HFF-Myc (cell line): ENCODE data around the gene RAVER2.
"Not testable (repeated sequence)": the region's sequence is repeated elsewhere in the genome, so short reads cannot be mapped to it uniquely, and the experiment has no call there.

Source experiments
- DNase-seq: peaks from one replicate; pipeline ENCODE4 v3.0.0-alpha.2; 2011; ENCODE audit warnings: low read depth; ENCODE audit errors: extremely low read depth
- H3K4me3 ChIP-seq: replicated peaks from 2 replicates; pipeline ENCODE4 v1.5.1; 2011; ENCODE audit warnings: low read depth, mild to moderate bottlenecking, control low read depth, low read length
- TF ChIP-seq, protein P1 (sequence below): IDR thresholded peaks from 2 replicates; pipeline ENCODE4 v1.5.1; 2012; ENCODE audit warnings: mild to moderate bottlenecking, low read depth, low read length, control low read depth; ENCODE audit errors: missing control alignments

The RAVER2 gene

GRCh38 chr1:64733581-64734286 is 11.1 kb upstream of the RAVER2 start:
- DNase-seq, result no peak
- TF ChIP-seq, protein P1, sequence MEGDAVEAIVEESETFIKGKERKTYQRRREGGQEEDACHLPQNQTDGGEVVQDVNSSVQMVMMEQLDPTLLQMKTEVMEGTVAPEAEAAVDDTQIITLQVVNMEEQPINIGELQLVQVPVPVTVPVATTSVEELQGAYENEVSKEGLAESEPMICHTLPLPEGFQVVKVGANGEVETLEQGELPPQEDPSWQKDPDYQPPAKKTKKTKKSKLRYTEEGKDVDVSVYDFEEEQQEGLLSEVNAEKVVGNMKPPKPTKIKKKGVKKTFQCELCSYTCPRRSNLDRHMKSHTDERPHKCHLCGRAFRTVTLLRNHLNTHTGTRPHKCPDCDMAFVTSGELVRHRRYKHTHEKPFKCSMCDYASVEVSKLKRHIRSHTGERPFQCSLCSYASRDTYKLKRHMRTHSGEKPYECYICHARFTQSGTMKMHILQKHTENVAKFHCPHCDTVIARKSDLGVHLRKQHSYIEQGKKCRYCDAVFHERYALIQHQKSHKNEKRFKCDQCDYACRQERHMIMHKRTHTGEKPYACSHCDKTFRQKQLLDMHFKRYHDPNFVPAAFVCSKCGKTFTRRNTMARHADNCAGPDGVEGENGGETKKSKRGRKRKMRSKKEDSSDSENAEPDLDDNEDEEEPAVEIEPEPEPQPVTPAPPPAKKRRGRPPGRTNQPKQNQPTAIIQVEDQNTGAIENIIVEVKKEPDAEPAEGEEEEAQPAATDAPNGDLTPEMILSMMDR, result no peak
- H3K4me3 ChIP-seq, result no peak overlapping the region

GRCh38 chr1:64734287-64734652 is 10.6 kb upstream of the RAVER2 start:
- no peak overlapping the region for H3K4me3 ChIP-seq
- DNase-seq, result no peak
- TF ChIP-seq, protein P1, result no peak

DNA sequence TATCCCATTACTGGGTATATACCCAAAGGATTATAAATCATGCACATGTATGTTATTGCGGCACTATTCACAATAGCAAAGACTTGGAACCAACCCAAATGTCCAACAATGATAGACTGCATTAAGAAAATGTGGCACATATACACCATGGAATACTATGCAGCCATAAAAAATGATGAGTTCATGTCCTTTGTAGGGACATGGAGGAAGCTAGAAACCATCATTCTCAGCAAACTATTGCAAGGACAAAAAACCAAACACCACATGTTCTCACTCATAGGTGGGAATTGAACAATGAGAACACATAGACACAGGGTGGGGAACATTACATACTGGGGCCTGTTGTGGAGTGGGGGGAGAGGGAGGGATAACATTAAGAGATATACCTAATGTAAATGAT is 4.2 kb upstream of the RAVER2 start:
- not testable (repeated sequence) for H3K4me3 ChIP-seq, DNase-seq

DNA sequence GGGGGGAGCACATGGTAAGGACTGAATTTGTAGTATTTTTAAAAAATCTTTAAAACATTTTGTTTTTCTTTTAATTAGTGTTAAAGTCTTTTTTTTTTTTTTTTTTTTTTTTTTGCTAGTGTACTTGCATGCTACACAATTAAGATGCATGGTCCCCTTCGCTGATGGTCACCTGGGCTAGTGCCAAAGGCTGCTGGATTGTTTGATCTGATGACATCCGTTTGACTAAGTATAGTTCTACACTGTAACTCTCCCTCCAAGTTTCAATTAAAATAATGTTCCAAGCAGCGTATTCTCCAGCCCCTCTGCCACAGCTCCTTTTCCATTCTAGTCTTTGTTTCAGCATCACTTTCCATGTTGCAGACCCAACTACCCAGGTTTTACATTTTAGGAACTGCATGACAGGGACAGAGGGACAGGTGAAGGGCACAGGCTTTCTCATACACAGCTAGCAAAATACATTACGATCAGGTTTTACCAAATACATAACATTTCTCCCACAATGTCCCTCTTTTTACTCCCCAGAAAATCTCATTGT is 852 bp upstream of the RAVER2 start:
- TF ChIP-seq, protein P1, result no peak
- H3K4me3 ChIP-seq, result peak overlapping the region; percentile 78
- no peak for DNase-seq

GRCh38 chr1:64745181-64745985 is 508 bp downstream of the RAVER2 start:
- peak overlapping the region; percentile 78 for H3K4me3 ChIP-seq
- DNase-seq, result peak; percentile 16
- TF ChIP-seq, protein P1, result no peak

- TF ChIP-seq, protein P1, result no peak
- peak overlapping the region; percentile 78 for H3K4me3 ChIP-seq
- DNase-seq, result no peak
Measured at GRCh38 chr1:64745986-64746940, 1.4 kb downstream of the RAVER2 start.
